HG02973 (cell line): ENCODE data around the gene STRN3.
"Not testable (repeated sequence)": the region's sequence is repeated elsewhere in the genome, so short reads cannot be mapped to it uniquely, and the experiment has no call there.

Source experiments
- ATAC-seq: cut with Tn5 transposase; IDR thresholded peaks from one replicate; pipeline ENCODE4 v1.9.1; 2021; ENCODE audit warnings: moderate library complexity; ENCODE audit not compliant: unreplicated experiment

The STRN3 gene

GRCh38 chr14:31003284-31003683 is 22.9 kb downstream of the STRN3 start:
- ATAC-seq, result no peak

- no peak for ATAC-seq
Measured at GRCh38 chr14:31001339-31001658, 24.9 kb downstream of the STRN3 start.

- no peak for ATAC-seq
Measured at GRCh38 chr14:31000629-31001338, 25.4 kb downstream of the STRN3 start.

GRCh38 chr14:30999038-30999773 is 27.0 kb downstream of the STRN3 start:
- no peak for ATAC-seq

GRCh38 chr14:30998100-30998706 is 28.0 kb downstream of the STRN3 start:
- no peak for ATAC-seq

- no peak for ATAC-seq
Measured at GRCh38 chr14:30996892-30997659, 29.1 kb downstream of the STRN3 start.

- no peak for ATAC-seq
Measured at GRCh38 chr14:30995689-30996088, 30.5 kb downstream of the STRN3 start.

- ATAC-seq, result peak; percentile 74
Measured at GRCh38 chr14:30994681-30995620, 31.2 kb downstream of the STRN3 start.

- ATAC-seq, result no peak
Measured at GRCh38 chr14:30993071-30993470, 33.1 kb downstream of the STRN3 start.

- no peak for ATAC-seq
Measured at GRCh38 chr14:30991408-30991807, 34.8 kb downstream of the STRN3 start.

GRCh38 chr14:30990770-30991169 is 35.4 kb downstream of the STRN3 start:
- no peak for ATAC-seq

GRCh38 chr14:30988509-30988908 is 37.7 kb downstream of the STRN3 start:
- ATAC-seq, result no peak

GRCh38 chr14:30985796-30986195 is 40.4 kb downstream of the STRN3 start:
- ATAC-seq, result no peak

GRCh38 chr14:30983858-30984257 is 42.3 kb downstream of the STRN3 start:
- ATAC-seq, result no peak

GRCh38 chr14:30982533-30982932 is 43.6 kb downstream of the STRN3 start:
- ATAC-seq, result no peak

GRCh38 chr14:30980980-30981379 is 45.2 kb downstream of the STRN3 start:
- no peak for ATAC-seq

- ATAC-seq, result not testable (repeated sequence)
Measured at GRCh38 chr14:30980106-30980704, 46.0 kb downstream of the STRN3 start.

- no peak for ATAC-seq
Measured at GRCh38 chr14:30977752-30978151, 48.4 kb downstream of the STRN3 start.

GRCh38 chr14:30974628-30975027 is 51.6 kb downstream of the STRN3 start:
- ATAC-seq, result no peak
